ENCODE measurements around the gene LDHA.
A peak's percentile ranks its signal among the peaks of the same experiment; 100 is the strongest.

LDHA gene

GRCh38 chr11:18394275-18394927 is at the start of gene LDHA:
Gene LDHA, plus strand, starts transcription at chr11:18394563. Its CDS starts 2,280 bp downstream, at chr11:18396843.
- peak; percentile 97 for DNase-seq

GRCh38 chr11:18347471-18348125 is 46.8 kb upstream of the LDHA start:
- DNase-seq = no peak

- DNase-seq = no peak
Measured at GRCh38 chr11:18352581-18352980, 41.8 kb upstream of the LDHA start.

- DNase-seq = no peak
Measured at GRCh38 chr11:18358646-18359045, 35.7 kb upstream of the LDHA start.

- DNase-seq = no peak
Measured at GRCh38 chr11:18361154-18361553, 33.2 kb upstream of the LDHA start.

GRCh38 chr11:18364495-18365073 is 29.8 kb upstream of the LDHA start:
- DNase-seq = no peak

GRCh38 chr11:18365741-18366140 is 28.6 kb upstream of the LDHA start:
- DNase-seq = peak; percentile 35

- peak; percentile 40 for DNase-seq
Measured at GRCh38 chr11:18366286-18366685, 28.1 kb upstream of the LDHA start.

GRCh38 chr11:18367431-18367830 is 26.9 kb upstream of the LDHA start:
- no peak for DNase-seq

- DNase-seq = no peak
Measured at GRCh38 chr11:18368221-18368620, 26.1 kb upstream of the LDHA start.

GRCh38 chr11:18369398-18369797 is 25.0 kb upstream of the LDHA start:
- DNase-seq = no peak

GRCh38 chr11:18371279-18371678 is 23.1 kb upstream of the LDHA start:
- DNase-seq = peak; percentile 61

- no peak for DNase-seq
Measured at GRCh38 chr11:18372201-18372600, 22.2 kb upstream of the LDHA start.

- DNase-seq = no peak
Measured at GRCh38 chr11:18374956-18375355, 19.4 kb upstream of the LDHA start.

GRCh38 chr11:18375941-18376340 is 18.4 kb upstream of the LDHA start:
- no peak for DNase-seq

- DNase-seq = no peak
Measured at GRCh38 chr11:18379201-18379600, 15.2 kb upstream of the LDHA start.

- DNase-seq = peak; percentile 85
Measured at GRCh38 chr11:18383388-18384156, 10.8 kb upstream of the LDHA start.

GRCh38 chr11:18384157-18384641 is 10.2 kb upstream of the LDHA start:
- DNase-seq = peak; percentile 66

- DNase-seq = no peak
Measured at GRCh38 chr11:18390088-18390487, 4.3 kb upstream of the LDHA start.

- DNase-seq = peak; percentile 19
Measured at GRCh38 chr11:18392434-18393321, 1.7 kb upstream of the LDHA start.

- DNase-seq = peak; percentile 45
Measured at GRCh38 chr11:18393581-18394274, 635 bp upstream of the LDHA start.

Data from hematopoietic multipotent progenitor cell treated with erythropoietin and hydrocortisone succinate and interleukin-3 and kit ligand, for 6 days (in vitro differentiated cells).